GM18502 (cell line): ENCODE measurements around the gene INAVA.
"Not testable (repeated sequence)": the region's sequence is repeated elsewhere in the genome, so short reads cannot be mapped to it uniquely, and the experiment has no call there.

ENCODE experiments used
- ATAC-seq: cut with Tn5 transposase; IDR thresholded peaks from one replicate; pipeline ENCODE4 v1.9.1; 2021; ENCODE audit warnings: mild to moderate bottlenecking; ENCODE audit not compliant: unreplicated experiment, poor library complexity

Gene INAVA

GRCh38 chr1:200954434-200954833, 59.7 kb downstream of the INAVA start:
- ATAC-seq: no peak

DNA sequence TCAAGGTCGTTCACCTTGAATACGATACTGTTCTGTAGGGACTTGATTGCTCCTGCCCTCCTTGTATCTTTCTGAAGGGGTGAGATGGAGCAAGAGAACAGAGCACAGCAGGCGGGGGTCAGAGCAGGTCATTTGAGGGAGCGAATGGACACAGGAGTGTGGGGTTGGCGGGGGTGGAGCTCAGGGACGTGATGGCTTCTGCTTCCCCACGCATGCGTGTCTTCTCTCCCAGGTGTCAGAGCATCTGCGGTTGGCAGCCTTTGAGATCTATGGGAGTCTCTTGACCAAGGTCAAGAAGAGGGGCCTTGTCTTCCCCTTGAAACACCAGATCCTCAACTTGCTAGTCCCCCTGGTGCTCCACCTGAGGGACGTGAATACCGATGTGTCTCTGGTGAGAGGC, 63.9 kb downstream of the INAVA start:
- ATAC-seq: no peak

- no peak for ATAC-seq
These were observed 64.8 kb downstream of the INAVA start for GRCh38 chr1:200959411-200959921.

GRCh38 chr1:200960236-200960947, 65.7 kb downstream of the INAVA start:
- no peak for ATAC-seq

- ATAC-seq: no peak
These were observed 66.2 kb downstream of the INAVA start for GRCh38 chr1:200960948-200961340.

DNA sequence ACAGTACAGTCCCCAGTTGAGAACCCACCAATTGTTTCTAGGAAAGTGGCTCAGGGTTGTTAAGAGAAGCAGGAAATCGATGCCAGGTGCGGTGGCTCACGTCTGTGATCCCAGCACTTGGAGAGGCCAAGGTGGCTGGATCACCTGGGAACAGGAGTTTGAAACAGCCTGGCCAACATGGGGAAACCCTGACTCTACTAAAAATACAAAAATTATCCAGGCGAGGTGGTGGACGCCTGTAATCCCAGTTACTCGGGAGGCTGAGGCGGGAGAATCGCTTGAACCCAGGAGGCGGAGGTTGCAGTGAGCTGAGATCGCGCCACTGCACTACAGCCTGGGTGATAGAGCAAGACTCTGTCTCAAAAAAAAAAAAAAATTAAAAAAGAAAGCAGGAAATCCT, 67.5 kb downstream of the INAVA start:
- ATAC-seq: not testable (repeated sequence)

- no peak for ATAC-seq
These were observed 67.9 kb downstream of the INAVA start for GRCh38 chr1:200962631-200963030.

DNA sequence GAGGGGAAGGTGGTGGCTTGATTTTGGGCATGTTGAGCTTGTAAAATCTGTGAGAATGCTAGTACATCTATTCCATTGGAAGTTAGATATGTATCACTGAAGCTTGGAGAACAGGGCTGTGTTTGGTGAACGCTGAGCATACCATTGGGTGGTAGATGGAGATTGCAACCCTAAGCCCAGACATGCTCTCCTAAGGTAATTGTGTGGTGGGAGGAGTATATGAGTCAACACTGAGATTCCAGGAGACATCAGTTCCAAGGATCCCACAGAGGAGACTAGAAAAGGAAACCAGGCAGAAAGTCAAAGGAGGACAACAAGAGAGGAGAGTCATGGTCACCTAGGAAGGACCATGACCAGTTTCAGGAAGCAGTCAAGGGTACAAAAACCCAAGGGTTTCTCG, 68.4 kb downstream of the INAVA start:
- no peak for ATAC-seq

DNA sequence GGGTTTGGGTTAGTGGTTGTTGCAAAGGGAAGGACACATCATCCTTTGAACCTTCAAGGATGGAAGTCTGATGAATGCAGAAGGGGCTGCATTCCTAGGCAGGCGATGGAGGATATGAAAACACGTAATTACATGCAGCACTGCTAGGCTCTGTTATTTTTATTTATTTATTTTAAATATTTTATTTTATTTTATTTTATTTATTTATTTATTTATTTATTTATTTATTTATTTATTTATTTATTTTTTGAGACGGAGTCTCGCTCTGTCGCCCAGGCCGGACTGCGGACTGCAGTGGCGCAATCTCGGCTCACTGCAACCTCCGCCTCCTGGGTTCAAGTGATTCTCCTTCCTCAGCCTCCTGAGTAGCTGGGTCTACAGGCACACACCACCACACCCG, 69.2 kb downstream of the INAVA start:
- not testable (repeated sequence) for ATAC-seq
